Vagina (tissue), 2 donors: ENCODE results near the gene DLEC1. TPM values are rescaled to one million over a fixed set of nuclear protein-coding genes. Genes with fewer than 3 reads are reported as not detected.

Experiments used
- DNase-seq, 2 donors: peaks; one replicate each; pipeline ENCODE4 v3.0.0-alpha.2; 2017; ENCODE audit errors: extremely low spot score in 2 of 2
- H3K27ac ChIP-seq: fragments of 200-600 bp; sonication (generic); one replicate; pipeline ENCODE4 v1.5.1; 2019
- H3K27me3 ChIP-seq: fragments of 200-600 bp; sonication (generic); one replicate; pipeline ENCODE4 v1.5.1; 2019
- H3K36me3 ChIP-seq, 2 donors: fragments of 200-600 bp; sonication (generic); one replicate each; pipeline ENCODE4 v1.5.1; 2017 to 2019
- H3K4me1 ChIP-seq: fragments of 200-600 bp; sonication (generic); one replicate; pipeline ENCODE4 v1.5.1; 2019
- H3K4me3 ChIP-seq, 2 donors: fragments of 200-600 bp; sonication (generic); 1 replicate in 1 of 2; 2 replicates in 1 of 2; pipeline ENCODE4 v1.5.1; 2016 to 2019
- H3K9me3 ChIP-seq: fragments of 200-600 bp; sonication (generic); one replicate; pipeline ENCODE4 v1.5.1; 2019
- CTCF ChIP-seq, 3 experiments: fragments of 450-650 bp in 2 of 3; fragments of 200-600 bp in 1 of 3; sonication (generic) in 1 of 3; IDR thresholded peaks; one replicate each; pipeline ENCODE4 v1.5.1; 2017 to 2019; ENCODE audit warnings: antibody characterized with exemption in 3 of 3, mild to moderate bottlenecking in 2 of 3, moderate library complexity in 2 of 3
- POLR2A ChIP-seq, 2 donors: fragments of 450-650 bp; IDR thresholded peaks; one replicate each; pipeline ENCODE4 v1.6.1; 2017; ENCODE audit warnings: antibody characterized with exemption in 2 of 2, mild to moderate bottlenecking in 2 of 2, moderate library complexity in 2 of 2
- POLR2AphosphoS5 ChIP-seq, 2 donors: sonication (generic); formaldehyde crosslinking; IDR thresholded peaks; one replicate each; pipeline ENCODE4 v1.9.0; 2017; ENCODE audit warnings: antibody characterized with exemption in 2 of 2, mild to moderate bottlenecking in 2 of 2, low read depth in 1 of 2; ENCODE audit not compliant: insufficient read depth in 1 of 2
- intact Hi-C: fragments of 100-400 bp; cut with DNase I; formaldehyde crosslinking; loops from one replicate; pipeline ENCODE4 v1.15.1; 2023
- total RNA-seq: library from RNA; depleted of rRNA; stranded (reverse); fragments of >200 nt; gene quantifications from one replicate; pipeline ENCODE4 v1.2.3, GENCODE V29; 2016

The DLEC1 gene
- total RNA-seq, 1 donor from 2014 or later, result 0.25 TPM

GRCh38 chr3:38114052-38114874, 75.3 kb downstream of the DLEC1 start:
- H3K27ac ChIP-seq, result no peak overlapping the region
- H3K27me3 ChIP-seq, result no peaks in the 10 kb centered on the region
- no peaks in the 10 kb centered on the region for H3K36me3 ChIP-seq
- DNase-seq, result no peak
- no peaks in the 10 kb centered on the region for H3K4me1 ChIP-seq
- H3K9me3 ChIP-seq, result no peaks in the 10 kb centered on the region
- no peak overlapping the region for H3K4me3 ChIP-seq
- no peak for TF ChIP-seq POLR2AphosphoS5 (IDR thresholded peaks at IDR 0.05; ENCODE audit: insufficient read depth in 1 of 2, low read depth in 1 of 2)
- TF ChIP-seq POLR2A (IDR thresholded peaks at IDR 0.05), result no peak
- no peak for TF ChIP-seq CTCF (IDR thresholded peaks at IDR 0.05)
- intact Hi-C loops, result no loop called here

- DNase-seq, result no peak
- intact Hi-C loops, result no loop called here
- no peak for TF ChIP-seq POLR2AphosphoS5 (IDR thresholded peaks at IDR 0.05; ENCODE audit: insufficient read depth in 1 of 2, low read depth in 1 of 2)
- TF ChIP-seq CTCF (IDR thresholded peaks at IDR 0.05), result no peak
- TF ChIP-seq POLR2A (IDR thresholded peaks at IDR 0.05), result no peak
- Histone ChIP-seq H3K4me3 (no peak overlapping the region), H3K27me3 (no peaks in the 10 kb centered on the region), H3K9me3 (no peaks in the 10 kb centered on the region), H3K4me1 (no peaks in the 10 kb centered on the region), H3K27ac (no peak overlapping the region), H3K36me3 (no peaks in the 10 kb centered on the region)
These were observed 76.1 kb downstream of the DLEC1 start for GRCh38 chr3:38114875-38115644.

GRCh38 chr3:38115645-38116427, 76.8 kb downstream of the DLEC1 start:
- H3K27me3 ChIP-seq, result no peaks in the 10 kb centered on the region
- intact Hi-C loops, result no loop called here
- no peaks in the 10 kb centered on the region for H3K4me1 ChIP-seq
- no peak for DNase-seq
- no peak overlapping the region for H3K27ac ChIP-seq
- H3K9me3 ChIP-seq, result no peaks in the 10 kb centered on the region
- TF ChIP-seq POLR2AphosphoS5 (IDR thresholded peaks at IDR 0.05; ENCODE audit: insufficient read depth in 1 of 2, low read depth in 1 of 2), result no peak
- TF ChIP-seq POLR2A (IDR thresholded peaks at IDR 0.05), result no peak
- TF ChIP-seq CTCF (IDR thresholded peaks at IDR 0.05), result no peak
- no peak overlapping the region for H3K4me3 ChIP-seq
- H3K36me3 ChIP-seq, result peaks cover 0 to 4% of the 10 kb centered on the region in 2 donors

- intact Hi-C loops, result no loop called here
- H3K27me3 ChIP-seq, result no peaks in the 10 kb centered on the region
- DNase-seq, result no peak
These were observed 77.6 kb downstream of the DLEC1 start for GRCh38 chr3:38116471-38117162.

More at GRCh38 chr3:38116471-38117162, 77.6 kb downstream of the DLEC1 start:
- H3K9me3 ChIP-seq, result no peaks in the 10 kb centered on the region
- TF ChIP-seq POLR2AphosphoS5 (IDR thresholded peaks at IDR 0.05; ENCODE audit: insufficient read depth in 1 of 2, low read depth in 1 of 2) (no peak), POLR2A (IDR thresholded peaks at IDR 0.05) (no peak), CTCF (IDR thresholded peaks at IDR 0.05) (no peak)
- no peak overlapping the region for H3K27ac ChIP-seq
- no peak overlapping the region for H3K4me3 ChIP-seq
- no peaks in the 10 kb centered on the region for H3K4me1 ChIP-seq
- peaks cover 0 to 12% of the 10 kb centered on the region in 2 donors for H3K36me3 ChIP-seq
